NAMALWA (cell line): ENCODE measurements around the gene MMP12.
"Not testable (repeated sequence)": the region's sequence is repeated elsewhere in the genome, so short reads cannot be mapped to it uniquely, and the experiment has no call there.

Source experiments
- DNase-seq: peaks from one replicate; pipeline ENCODE4 v3.0.0-alpha.2; 2015; ENCODE audit warnings: low spot score

The MMP12 gene

DNA sequence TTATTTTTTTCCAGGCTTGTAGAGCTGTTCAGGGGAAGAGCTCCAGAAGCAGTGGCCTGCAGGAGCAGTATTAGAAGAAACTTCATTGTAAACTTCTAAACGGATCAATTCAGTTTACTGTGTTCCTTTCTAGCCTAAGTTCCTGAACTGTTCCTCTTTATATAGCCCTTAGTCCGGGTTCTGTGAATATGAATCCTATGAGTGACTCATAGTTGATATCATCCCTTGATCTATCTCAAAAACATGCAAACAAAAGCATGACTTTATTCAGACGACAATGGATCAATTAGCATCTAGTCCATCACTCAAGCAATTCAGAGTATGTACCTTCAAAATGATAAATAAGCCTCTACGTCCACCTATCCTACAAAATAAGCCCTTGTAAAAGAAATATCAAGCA, at the start of gene MMP12:
Gene MMP12 (minus strand): TSS at position 131 of the 400 bp plus-strand sequence. CDS start 45 bp downstream, at position 86.
- DNase-seq, result no peak

DNA sequence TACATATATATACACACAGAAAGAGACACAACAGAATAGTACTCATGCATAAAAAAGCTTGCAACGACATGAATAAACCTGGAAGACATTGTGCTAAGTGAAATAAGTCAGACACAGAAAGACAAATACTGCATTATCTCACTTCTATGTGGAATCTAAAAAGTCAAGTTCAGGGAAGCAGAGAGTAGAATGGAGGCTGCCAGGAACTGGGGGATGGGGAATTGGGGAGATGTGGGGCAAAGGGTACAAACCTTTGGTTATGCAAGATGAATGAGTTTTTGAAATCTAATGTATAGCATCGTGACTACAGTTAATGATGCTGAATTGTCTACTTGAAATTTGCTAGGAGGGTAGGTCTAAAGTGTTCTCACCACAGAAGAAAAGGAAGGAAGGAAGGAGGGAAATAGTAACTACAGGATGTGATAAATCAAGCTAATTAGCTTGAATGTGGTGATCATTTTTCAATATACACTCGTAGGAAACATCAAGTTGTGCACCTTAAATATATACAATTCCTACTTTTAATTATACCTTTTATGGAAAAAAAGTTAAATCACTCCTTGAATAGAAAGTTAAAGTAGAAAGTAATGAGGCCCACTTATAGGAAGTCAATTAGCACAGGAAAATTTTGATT, 46.9 kb upstream of the MMP12 start:
- DNase-seq, result no peak

DNA sequence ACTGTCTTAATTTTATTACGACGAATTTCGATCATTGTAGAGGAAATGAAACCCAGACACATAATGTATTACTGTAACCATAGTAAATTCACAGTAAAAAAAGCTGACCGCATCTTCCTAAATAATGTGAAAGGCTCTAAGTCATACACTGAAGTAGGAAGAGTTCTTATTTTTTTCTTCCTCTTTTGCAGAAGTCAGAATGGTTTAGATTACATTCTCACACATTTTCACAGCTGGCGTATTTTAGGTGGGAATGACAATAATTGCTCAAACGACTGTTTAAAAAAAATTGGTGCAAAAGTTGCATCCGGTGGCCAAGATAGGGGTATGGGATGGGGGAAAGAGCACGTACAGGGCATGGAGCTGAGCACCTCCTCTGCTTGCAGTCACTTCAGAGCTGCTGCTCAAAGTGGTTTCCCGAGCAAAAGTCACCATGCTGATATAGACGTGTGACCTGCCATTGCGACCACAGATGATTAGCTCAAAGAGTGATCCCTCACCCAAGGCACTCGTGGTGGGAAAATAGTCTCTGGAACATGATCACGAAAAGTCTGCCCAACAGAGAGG, 45.4 kb upstream of the MMP12 start:
- peak; percentile 9 for DNase-seq

DNA sequence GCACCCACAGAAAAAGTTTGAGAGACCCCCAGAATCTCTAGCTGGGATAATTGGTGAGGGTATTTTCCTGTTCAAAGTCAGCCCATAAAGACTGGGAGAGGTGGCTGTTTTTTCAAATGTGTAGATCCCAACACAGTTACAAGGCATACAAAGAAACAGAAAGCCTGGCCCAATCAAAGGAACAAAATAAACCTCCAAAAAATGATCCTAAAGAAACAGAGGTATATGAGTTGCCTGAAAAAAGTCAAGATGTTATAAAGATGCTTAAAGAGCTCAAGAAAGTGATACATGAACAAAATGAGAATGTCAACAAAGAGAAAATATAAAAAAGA, 40.2 kb upstream of the MMP12 start:
- no peak for DNase-seq

DNA sequence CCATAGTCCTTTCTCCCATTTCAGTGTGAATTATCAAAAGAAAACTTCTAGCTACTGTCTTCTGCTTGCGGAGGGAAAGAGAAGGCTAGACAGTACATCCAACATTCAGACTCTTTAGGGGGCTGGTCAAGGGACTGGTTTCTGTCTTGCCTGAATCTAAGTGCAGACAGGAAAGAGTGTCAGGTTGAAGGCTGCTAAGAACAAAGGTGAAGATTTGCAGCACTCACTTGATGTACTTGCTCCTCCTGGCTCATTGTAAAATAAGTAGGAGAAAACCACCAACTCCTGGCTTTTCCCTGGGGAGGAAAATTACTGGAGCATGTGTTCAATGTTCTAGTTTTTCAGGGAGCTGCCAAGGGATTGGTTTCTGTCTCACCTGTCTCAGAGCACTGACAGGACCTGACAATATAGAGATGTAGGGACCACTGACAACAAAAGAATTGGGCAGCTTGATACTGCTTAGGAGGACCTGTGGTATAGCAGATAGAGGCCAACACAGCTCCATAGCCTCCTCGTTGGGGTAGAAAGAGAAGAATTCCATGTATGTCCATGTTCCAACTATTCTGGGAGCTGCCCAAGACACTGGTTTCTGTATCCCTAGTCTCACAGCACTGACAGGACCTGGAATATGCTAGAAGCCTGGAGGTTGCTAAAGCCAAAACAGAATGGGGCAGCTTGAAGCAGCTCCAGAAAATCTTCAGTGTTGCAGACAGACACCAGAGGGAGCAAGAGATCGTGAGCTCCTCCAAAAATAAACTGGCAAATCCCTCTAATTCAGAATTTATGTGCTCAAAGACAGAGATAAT, 39.7 kb upstream of the MMP12 start:
- DNase-seq, result peak; percentile 55

DNA sequence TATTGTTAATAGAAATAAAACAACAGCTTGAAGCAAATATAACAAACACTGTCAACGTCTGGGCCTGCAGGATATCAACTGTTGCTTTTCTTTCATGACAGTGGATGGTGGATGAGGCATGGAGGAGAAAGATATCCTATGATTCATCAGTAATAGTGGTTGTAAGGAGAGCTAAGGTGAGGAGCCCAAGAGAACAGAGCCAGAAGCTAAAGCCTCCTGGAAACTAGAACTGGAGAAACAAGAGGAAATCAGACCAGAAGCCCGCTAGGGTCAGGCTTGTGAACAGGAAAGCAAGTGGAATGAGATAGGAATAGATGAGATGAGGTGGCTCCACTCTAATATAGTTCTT, 37.7 kb upstream of the MMP12 start:
- DNase-seq, result no peak

DNA sequence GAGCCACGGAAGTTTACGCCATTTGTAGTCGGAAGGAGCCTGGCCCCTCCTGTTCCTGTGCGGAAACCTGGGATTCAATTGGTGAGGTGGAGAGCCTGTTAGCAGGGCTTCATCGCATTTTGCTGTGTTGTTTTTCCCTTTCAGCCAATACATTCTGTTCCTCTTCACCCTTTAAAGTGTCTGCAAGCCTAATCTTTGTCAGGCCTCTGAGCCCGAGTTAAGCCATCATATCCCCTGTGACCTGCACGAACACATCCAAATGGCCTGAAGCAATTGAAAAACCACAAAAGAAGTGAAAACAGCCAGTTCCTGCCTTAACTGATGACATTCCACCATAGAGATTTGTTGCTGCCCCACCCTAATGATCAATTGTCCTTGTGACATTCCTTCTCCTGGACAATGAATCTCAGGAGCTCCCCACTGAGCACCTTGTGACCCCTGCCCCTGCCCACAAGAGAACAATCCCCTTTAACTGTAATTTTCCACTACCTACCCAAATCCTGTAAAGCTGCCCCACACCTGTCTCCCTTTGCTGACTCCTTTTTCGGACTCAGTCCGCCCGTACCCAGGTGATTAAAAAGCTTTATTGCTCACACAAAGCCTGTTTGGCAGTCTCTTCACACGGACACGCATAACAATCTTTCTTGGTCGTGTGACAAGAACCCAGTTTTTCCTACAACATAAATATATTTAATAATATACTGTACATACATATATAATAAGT, 37.1 kb upstream of the MMP12 start:
- DNase-seq, result no peak

DNA sequence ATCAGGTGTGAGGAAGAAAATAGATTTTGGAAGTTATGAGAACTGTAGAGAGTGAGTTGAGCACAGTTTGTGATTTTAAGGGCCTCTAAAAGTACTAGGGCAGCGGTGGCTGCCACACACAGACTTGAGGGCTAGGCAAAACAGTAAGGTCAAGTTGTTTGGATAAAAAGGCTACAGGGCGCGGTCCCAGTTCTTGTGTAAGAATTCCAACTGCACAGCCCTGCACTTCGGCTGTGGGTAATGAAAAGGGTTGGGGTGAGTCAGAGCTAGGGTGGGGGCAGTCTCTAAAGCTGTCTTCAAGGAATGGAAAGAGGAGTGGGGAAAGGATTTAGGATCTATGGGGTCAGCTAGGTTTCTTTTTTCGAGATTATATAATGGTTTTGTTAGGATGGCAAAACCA, 31.1 kb upstream of the MMP12 start:
- DNase-seq, result not testable (repeated sequence)

DNA sequence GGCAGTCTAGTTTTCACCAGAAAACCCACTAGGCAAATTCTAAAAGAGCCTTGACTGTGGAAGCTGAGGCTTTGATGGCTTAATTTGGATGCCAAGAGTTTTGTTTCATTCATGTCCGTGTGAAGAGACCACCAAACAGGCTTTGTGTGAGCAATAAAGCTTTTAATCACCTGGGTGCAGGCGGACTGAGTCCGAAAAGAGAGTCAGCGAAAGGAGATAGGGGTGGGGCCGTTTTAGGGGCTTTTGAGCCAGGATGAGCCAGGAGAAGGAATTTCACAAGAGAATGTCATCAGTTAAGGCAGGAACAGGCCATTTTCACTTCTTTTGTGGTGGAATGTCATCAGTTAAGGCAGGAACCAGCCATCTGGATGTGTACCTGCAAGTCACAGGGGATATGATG, 29.1 kb upstream of the MMP12 start:
- DNase-seq, result not testable (repeated sequence)

DNA sequence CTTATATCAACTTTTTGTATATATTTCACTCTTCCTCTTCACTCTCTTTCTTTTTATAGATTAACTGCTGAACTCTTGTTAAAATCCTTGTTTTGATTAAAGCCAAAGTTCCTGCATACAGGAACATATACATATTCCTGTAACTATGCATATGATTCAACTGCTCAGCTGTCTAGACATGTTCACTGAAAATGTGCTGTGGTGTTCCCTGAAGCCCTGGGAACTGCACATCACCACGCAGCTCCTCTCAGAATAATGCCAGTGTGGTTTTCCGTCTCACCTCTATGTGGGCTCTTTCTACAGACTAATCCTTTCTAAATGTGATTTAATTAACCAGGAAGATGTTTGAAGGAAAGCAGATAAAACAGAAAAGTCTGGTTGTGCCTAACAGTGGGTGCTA, 25.6 kb upstream of the MMP12 start:
- DNase-seq, result no peak

DNA sequence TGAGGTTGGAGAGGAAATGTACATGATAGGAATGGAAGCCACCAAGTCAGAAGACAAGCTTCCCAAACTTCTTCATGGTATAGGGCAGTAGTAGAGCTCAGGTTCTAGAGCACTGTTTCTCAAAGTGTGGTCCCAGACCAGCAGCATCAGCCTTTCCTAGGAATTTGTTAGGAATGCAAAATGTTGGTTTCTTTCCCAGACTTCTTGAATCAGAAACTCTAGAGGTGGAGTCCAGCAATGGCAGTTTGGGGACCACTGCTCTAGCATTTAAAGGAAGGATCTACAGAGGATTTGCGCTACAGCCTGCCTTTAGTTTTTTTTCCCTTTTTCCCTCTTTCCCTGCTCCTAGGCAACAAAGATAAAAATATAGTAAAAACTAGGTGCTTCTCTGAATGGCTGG, 17.0 kb upstream of the MMP12 start:
- no peak for DNase-seq

DNA sequence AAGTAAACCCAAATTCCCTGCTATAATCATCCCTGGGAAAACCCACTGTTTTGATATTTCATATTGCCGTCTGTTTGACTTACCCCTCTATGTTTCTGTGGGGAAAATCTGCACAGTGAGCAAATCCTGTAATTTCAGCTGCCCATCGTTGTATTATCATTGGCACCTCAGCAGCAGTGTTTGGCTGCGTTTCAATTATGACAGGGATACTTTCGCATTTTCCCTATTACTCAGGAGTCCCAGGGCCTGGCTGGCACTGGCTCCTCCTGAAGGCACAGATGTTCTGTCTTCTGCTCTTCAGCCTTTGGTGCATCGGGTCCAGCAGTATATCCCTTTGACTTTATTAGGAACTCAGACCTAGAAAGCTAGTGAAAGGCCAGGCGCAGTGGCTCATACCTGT, 12.2 kb upstream of the MMP12 start:
- no peak for DNase-seq

DNA sequence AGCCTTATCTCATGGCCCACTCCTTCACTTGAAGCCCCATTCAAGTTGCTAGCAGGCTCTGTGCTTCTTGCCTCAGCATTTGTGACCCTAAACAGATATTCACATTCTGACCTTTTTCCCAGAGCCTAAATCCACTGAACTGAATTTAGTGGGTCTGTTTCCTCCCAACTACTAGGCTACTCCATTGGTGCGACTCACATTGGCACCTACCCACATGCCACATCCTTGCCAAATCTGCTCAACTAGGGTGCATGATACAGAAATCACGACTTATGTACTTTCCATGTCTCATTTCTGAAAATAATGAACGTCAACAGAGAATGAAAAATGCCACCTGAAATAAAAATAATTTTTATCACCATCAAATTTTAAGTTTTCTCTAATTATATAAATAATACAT, 8.4 kb upstream of the MMP12 start:
- DNase-seq, result no peak

DNA sequence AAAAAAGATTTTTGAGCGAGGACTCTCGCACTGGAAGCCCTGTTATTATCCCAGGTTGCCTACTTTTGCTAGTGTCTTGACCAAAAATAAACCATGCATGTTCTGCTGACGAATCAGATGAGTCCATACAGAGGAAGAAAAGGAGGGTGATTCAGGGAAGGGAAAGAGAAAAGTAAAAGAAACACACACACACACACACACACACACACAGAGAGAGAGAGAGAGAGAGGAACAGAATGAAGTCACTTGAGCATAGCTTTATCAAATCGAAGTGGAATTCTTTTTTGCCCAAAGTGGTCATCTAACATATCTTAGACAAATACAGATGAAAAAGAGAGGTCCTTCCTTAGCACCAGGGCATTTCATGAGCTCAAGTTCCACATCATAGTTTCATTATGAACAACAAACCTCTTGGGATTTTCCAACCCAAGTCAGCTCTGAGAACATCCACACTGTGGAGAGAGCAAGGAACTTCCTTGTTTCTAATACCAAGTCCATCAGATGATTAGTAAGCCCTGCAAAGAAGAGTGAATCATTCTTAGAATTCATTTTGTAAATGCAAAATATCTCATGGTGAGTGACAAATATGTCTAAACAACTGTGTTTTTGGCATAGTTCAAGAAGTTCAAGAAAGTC, 7.7 kb upstream of the MMP12 start:
- DNase-seq, result peak; percentile 7

DNA sequence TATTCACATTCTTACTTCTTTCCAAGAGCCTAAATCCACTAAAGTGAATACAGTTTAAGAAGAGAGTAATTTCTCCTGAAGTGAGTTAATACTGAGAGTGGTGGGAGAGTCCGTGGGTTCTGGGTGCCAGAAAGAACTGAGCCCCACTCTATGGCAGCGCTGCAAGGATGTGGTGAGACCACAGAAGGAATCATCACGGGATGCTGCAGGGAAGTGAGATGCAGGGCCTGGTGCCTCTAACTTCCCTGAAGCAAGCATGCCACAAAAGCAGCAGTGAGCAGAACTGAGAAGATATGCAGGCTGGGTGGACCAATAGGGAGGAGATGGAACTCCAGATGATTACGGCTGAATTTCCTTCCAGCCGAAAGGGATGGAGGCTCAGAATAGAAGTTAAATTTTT, 5.0 kb upstream of the MMP12 start:
- no peak for DNase-seq

DNA sequence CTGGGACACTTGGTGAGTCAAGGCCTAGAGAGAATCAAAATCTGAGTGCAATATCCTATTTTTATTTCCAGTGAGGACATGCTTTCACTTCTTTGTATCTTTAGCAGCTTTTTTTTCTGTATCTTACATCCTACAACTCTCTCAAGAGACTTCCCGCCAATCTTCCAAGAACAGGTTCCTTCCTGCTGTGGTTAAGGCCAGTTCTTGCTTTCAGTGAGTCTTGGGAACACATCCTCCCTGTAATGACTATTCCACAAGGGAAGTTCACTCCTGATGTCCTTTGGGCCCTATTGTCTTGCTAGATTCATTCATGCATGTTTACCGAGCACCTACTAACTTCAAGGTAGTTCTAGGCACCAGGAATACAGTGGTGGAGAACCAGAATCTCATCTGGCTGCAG, 3.8 kb upstream of the MMP12 start:
- DNase-seq, result no peak

DNA sequence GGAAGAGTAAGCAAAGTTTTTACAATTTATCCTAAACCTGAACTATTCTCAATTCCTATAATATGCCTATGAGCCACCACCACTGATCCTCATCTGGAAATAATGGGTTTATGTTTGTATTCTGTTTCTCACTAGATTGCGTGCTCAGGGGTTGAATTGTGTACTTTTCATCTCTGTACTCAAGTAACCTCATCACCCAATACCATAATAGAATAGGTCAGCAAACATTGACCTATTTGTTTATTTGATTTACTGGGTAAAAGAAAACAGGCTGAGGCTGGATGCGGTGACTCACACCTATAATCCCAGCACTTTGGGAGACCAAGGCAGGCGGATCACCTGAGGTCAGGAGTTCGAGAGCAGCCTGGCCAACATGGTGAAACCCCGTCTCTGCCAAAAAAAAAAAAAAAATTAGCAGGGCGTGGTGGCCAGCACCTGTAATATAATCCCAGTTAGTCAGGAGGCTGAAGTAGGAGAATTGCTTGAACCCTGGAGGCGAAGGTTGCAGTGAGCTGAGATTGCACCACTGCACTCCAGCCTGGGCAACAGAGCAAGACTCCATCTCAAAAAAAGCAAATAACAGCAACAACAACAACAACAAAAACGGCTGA, 5.3 kb downstream of the MMP12 start:
- not testable (repeated sequence) for DNase-seq

DNA sequence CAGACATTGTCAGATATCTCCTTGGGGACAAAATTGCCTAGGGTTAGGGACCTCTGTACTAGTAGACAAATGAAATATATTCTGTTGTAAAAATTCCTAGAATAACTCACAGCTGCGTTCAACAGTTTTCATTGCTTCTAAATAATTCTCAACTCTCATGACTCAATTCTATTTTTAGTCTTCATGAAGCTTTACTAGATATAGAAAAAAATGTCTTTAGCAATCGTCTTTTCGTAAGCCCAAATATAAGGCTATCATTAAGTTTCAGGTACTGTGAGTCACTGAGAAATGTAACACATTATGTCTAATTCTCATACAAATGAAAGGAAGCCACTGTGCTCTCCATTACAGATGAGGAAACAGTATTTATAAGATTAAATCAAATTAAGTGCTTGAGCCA, 6.4 kb downstream of the MMP12 start:
- DNase-seq, result no peak

DNA sequence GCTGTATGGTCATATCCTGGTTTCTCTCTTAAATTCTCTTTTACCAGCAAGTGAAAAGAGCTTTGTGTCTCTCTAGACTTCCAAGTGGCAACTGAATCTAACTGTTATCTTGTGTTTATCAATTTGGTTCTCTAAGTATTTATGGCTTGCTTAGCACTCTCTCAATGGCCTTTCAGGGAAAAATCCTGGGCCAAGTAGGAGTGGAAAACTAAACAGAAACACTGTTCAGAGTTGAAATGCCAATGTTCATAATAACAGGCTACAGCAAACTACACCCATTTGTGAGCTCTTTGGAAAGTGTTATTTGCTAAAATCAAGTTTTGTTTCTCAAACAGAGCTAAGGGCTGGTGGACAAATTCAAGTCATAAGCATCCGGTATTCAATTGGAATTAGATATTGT, 10.1 kb downstream of the MMP12 start:
- no peak for DNase-seq

DNA sequence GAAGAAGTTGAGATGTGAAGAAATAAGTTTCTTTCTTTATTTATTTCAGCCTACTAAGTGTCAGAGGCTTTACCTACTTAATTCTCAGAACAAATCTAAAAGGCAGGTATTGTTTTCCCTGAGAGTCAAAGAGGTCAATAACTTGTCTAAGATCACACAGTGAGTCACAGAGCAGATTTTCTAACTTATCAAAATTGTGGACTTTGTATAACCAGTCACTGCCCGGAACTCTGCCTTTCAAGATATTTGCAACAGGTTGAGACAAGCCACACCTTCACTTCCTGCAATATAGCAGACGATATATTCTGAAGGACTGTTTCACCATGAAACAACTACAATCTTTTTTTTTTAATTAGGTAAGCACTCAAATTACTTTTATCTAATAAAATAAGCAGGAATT, 20.8 kb downstream of the MMP12 start:
- no peak for DNase-seq

DNA sequence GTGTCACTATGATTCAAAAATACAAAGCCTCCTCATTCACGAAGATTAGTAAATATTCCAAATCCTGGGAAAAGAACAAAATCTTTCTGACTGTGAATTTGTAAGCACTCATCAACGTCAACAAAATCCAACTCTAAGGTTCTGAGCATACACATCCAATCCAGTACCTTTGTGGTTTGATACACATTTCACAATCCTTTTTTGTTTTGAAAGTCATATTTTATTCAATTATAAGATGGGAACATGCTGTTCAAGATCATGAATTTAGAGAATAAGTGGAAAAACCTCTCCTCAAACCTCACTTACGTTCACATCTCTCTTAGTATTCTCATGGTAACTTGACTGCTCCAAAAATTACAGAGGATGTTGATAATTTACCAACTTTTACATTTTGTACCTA, 21.7 kb downstream of the MMP12 start:
- DNase-seq, result no peak
